Thyroid gland (tissue), 4 donors: ENCODE results near the gene NXN.

ENCODE experiments used
- POLR2A ChIP-seq, 2 donors: fragments of 450-650 bp; IDR thresholded peaks; one replicate each; pipeline ENCODE4 v1.6.1; 2017; ENCODE audit warnings: antibody characterized with exemption in 2 of 2, mild to moderate bottlenecking in 2 of 2, moderate library complexity in 1 of 2
- TF ChIP-seq, protein P1 (sequence below), 6 experiments: fragments of 200-600 bp in 3 of 6; fragments of 450-650 bp in 3 of 6; sonication (generic) in 3 of 6; IDR thresholded peaks; one replicate each; pipeline ENCODE4 v1.5.1; 2016 to 2019; ENCODE audit warnings: antibody characterized with exemption in 6 of 6, mild to moderate bottlenecking in 2 of 6, inconsistent platforms in 1 of 6, moderate library complexity in 1 of 6

DNA sequence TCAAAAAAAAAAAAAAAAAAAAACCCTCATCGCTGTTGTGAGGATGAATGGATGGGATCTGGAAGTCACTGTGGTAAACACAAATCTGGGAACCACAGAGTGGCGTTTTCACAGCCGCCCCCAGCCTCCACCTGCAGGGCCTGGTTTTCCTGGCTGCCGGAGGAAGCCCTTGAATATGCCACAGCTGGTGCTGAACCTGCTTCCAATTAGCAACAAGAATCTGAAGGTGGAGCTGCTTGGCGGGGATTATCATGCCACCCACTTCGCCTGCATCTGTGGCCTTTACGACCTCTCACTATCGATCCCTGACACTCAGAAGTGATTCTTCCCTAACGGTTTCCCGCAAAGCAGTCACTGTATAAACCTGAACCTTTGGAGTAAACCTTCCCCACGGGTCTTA is 181.3 kb downstream of the NXN start:
- TF ChIP-seq, protein P1, sequence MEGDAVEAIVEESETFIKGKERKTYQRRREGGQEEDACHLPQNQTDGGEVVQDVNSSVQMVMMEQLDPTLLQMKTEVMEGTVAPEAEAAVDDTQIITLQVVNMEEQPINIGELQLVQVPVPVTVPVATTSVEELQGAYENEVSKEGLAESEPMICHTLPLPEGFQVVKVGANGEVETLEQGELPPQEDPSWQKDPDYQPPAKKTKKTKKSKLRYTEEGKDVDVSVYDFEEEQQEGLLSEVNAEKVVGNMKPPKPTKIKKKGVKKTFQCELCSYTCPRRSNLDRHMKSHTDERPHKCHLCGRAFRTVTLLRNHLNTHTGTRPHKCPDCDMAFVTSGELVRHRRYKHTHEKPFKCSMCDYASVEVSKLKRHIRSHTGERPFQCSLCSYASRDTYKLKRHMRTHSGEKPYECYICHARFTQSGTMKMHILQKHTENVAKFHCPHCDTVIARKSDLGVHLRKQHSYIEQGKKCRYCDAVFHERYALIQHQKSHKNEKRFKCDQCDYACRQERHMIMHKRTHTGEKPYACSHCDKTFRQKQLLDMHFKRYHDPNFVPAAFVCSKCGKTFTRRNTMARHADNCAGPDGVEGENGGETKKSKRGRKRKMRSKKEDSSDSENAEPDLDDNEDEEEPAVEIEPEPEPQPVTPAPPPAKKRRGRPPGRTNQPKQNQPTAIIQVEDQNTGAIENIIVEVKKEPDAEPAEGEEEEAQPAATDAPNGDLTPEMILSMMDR (IDR thresholded peaks at IDR 0.05): no peak
- TF ChIP-seq POLR2A (IDR thresholded peaks at IDR 0.05): no peak
